Brain microvascular endothelial cell (primary cell): ENCODE results near the gene CD8B2.
"Not testable (repeated sequence)": the region's sequence is repeated elsewhere in the genome, so short reads cannot be mapped to it uniquely, and the experiment has no call there.

Experiments used
- DNase-seq: peaks from one replicate; pipeline ENCODE4 v3.0.0-alpha.2; 2020
- H3K27ac ChIP-seq: fragments of 250-450 bp; sonication (Bioruptor Pico); 2 replicates; pipeline ENCODE4 v1.5.1; 2020; ENCODE audit warnings: mild to moderate bottlenecking, moderate library complexity
- H3K27me3 ChIP-seq: fragments of 250-450 bp; sonication (Bioruptor Pico); replicated peaks from 2 replicates; pipeline ENCODE4 v1.5.1; 2020; ENCODE audit warnings: mild to moderate bottlenecking
- H3K36me3 ChIP-seq: fragments of 250-450 bp; sonication (Bioruptor Pico); replicated peaks from 2 replicates; pipeline ENCODE4 v1.5.1; 2020; ENCODE audit warnings: mild to moderate bottlenecking
- H3K4me3 ChIP-seq: 2 replicates; pipeline ENCODE4 v1.5.1; 2011; ENCODE audit warnings: low read depth, mild to moderate bottlenecking, control low read depth, low read length, moderate library complexity
- in situ Hi-C: cut with HindIII; loops from 2 replicates; pipeline ENCODE4 v1.10.0; 2017; ENCODE audit warnings: low sequenced_read_pairs, low pct_ligation_motif_present
- TF ChIP-seq, protein P1 (sequence below): IDR thresholded peaks from 2 replicates; pipeline ENCODE4 v1.5.1; 2011; ENCODE audit warnings: low read depth, mild to moderate bottlenecking, moderate library complexity, low read length, control low read depth, inconsistent platforms; ENCODE audit errors: missing control alignments

Gene CD8B2

DNA sequence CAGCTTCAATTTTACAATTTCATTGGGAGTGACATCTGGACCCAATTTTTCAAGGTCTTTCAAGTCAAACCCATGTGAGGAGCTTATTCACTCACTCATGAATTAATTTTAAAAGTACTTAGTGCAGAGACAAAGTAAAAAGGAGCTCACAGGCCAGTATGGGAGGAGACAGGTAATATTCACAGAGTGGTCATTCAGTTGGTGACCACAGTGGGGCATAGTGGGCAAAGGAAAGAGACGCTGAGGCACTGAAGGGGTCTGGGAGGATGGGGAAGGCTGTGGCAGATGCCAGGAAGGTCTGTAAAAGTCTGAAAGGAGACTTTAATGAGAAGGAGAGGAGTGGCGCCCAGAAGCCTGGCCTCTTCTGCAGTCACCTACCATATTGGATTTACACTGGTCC, 76.0 kb downstream of the CD8B2 start:
- H3K27me3 ChIP-seq: no peaks in the 10 kb centered on the region
- no peak overlapping the region for H3K4me3 ChIP-seq
- TF ChIP-seq, protein P1, sequence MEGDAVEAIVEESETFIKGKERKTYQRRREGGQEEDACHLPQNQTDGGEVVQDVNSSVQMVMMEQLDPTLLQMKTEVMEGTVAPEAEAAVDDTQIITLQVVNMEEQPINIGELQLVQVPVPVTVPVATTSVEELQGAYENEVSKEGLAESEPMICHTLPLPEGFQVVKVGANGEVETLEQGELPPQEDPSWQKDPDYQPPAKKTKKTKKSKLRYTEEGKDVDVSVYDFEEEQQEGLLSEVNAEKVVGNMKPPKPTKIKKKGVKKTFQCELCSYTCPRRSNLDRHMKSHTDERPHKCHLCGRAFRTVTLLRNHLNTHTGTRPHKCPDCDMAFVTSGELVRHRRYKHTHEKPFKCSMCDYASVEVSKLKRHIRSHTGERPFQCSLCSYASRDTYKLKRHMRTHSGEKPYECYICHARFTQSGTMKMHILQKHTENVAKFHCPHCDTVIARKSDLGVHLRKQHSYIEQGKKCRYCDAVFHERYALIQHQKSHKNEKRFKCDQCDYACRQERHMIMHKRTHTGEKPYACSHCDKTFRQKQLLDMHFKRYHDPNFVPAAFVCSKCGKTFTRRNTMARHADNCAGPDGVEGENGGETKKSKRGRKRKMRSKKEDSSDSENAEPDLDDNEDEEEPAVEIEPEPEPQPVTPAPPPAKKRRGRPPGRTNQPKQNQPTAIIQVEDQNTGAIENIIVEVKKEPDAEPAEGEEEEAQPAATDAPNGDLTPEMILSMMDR: peak; percentile 47
- in situ Hi-C loops: no loop called here
- DNase-seq: no peak
- H3K27ac ChIP-seq: no peak overlapping the region
- H3K36me3 ChIP-seq: no peaks in the 10 kb centered on the region

DNA sequence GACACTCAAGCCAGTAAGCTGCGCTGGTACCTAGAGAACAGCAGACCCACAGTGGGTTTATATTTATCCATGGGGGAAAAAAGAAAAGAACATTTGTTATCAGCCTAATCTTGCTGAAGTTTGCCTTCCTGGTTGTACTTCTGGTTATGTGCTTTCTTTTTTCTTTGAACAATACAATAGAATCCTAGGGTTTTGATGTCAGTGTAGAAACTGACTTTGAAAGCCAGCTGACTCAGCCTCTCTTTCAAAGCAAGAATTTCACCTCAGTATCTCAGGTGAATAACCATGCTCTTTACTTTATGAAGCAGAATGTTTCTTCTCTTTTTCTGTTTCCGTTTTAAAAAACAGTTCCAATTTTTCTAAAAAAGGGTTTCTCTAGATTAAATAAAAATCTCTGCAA, 78.4 kb downstream of the CD8B2 start:
- Histone ChIP-seq H3K36me3 (no peaks in the 10 kb centered on the region), H3K4me3 (no peak overlapping the region), H3K27me3 (no peaks in the 10 kb centered on the region), H3K27ac (no peak overlapping the region)
- TF ChIP-seq, protein P1: no peak
- DNase-seq: no peak
- in situ Hi-C loops: no loop called here

DNA sequence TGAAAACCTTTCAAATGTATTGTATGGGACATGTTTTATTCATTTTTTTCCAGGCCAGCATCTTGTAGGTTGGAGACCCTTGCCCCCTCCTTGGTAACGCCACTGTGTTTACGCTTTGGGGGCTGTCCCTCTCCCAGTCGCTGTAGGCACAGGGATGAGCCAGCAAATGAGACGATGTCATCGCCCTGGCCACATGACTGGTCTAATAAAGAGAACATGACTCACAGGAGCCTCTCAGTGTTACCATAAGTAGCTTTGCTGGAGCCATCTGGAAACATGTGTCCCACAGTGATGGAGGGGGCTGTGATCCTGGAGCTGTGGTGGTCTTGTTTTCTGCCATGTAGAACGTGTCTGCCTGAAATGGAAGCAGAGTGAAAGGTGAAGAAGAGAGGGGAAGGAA, 78.9 kb downstream of the CD8B2 start:
- H3K4me3 ChIP-seq: no peak overlapping the region
- TF ChIP-seq, protein P1: no peak
- H3K27me3 ChIP-seq: no peaks in the 10 kb centered on the region
- in situ Hi-C loops: no loop called here
- DNase-seq: peak; percentile 58
- H3K36me3 ChIP-seq: no peaks in the 10 kb centered on the region
- no peak overlapping the region for H3K27ac ChIP-seq

DNA sequence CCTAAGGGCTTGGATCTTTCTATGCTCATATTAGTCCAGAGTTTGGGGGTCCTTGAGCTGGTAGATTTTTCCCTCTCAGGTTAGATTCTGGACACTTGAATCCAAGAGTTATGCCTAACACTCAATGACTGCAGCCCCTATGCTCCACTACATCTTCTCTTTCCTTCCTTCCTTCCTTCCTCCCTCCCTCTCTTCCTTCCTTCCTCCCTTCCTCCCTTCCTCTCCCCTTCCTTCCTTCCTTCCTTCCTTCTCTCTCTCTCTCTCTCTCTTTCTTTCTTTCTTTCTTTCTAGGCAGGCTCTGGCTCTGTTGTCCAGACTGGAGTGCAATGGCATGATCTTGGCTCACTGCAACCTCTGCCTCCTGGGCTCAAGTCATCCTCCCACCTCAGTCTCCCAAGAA, 79.3 kb downstream of the CD8B2 start:
- H3K27me3 ChIP-seq, DNase-seq, H3K27ac ChIP-seq, H3K4me3 ChIP-seq, in situ Hi-C loops, H3K36me3 ChIP-seq: not testable (repeated sequence)

DNA sequence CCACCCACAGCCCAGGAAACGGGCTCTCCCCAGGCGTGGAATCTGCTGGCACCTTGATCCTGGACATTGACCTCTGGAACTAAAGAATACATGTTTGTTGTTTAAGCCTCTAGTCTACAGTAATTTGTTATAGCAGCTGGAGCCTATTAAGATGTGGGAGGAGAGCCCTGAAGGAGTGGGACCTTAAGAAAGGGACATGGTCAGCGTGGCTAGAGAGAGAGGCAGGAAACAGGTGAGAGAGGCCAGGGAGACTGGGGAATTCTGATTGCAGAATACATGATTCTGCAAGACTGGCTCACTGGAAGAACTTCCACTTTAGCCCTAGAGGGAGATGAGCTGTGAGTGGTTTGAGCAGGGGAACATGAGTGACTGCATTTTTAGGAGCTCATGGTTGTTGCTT, 83.2 kb downstream of the CD8B2 start:
- H3K27ac ChIP-seq: no peak overlapping the region
- TF ChIP-seq, protein P1: no peak
- H3K27me3 ChIP-seq: no peaks in the 10 kb centered on the region
- in situ Hi-C loops: no loop called here
- H3K36me3 ChIP-seq: no peaks in the 10 kb centered on the region
- H3K4me3 ChIP-seq: no peak overlapping the region
- no peak for DNase-seq
